Measurements from ENCODE around the gene HSPA9. TPM values are rescaled to one million over a fixed set of nuclear protein-coding genes. Genes with fewer than 3 reads are reported as not detected.

The HSPA9 gene
- total and polyA plus RNA-seq, 9 of the 15 experiments (the other 6 are each of a cell fraction or from before 2014, with no cell fraction given) = 195 to 583 (median 514) TPM

DNA sequence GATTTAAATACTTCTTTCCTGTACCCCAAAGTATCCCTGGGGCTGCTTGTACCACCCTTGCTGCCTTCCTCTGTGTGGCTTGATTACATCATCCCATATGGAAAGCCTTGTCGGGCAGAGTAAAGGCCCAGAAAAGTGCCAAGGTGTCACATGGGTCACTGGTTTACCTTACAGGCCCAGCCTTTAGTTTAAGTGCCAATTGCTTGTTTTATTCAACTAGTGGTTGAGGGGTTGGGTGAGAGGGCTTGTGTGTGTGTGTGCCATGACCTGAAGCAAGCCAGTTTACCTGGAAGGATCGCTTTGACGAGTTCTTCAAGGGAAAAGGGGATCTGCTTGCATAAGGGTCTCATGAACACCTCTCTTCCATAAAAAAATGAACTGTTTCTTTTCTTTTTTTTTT, 7.8 kb upstream of the HSPA9 start:
- H3K9me3 ChIP-seq (replicated peaks; ENCODE audit: control insufficient read depth, insufficient read depth, low read depth, low read length) = no peaks in the 10 kb centered on the region
- no peaks in the 10 kb centered on the region for H3K9me1 ChIP-seq (ENCODE audit: control insufficient read depth, insufficient read depth, low read length)
- no TSS peak for BruUV-seq (replicated peaks)
- no peak overlapping the region for H2AFZ ChIP-seq (ENCODE audit: low read depth, low read length)
- no peak overlapping the region for H3K4me3 ChIP-seq
- WGBS (ENCODE audit: insufficient coverage, low coverage, missing lambda C conversion rate) = 42% methylated on average over 3 of the region's 3 CpGs
- ATAC-seq = no peak
- TF ChIP-seq, protein P1, sequence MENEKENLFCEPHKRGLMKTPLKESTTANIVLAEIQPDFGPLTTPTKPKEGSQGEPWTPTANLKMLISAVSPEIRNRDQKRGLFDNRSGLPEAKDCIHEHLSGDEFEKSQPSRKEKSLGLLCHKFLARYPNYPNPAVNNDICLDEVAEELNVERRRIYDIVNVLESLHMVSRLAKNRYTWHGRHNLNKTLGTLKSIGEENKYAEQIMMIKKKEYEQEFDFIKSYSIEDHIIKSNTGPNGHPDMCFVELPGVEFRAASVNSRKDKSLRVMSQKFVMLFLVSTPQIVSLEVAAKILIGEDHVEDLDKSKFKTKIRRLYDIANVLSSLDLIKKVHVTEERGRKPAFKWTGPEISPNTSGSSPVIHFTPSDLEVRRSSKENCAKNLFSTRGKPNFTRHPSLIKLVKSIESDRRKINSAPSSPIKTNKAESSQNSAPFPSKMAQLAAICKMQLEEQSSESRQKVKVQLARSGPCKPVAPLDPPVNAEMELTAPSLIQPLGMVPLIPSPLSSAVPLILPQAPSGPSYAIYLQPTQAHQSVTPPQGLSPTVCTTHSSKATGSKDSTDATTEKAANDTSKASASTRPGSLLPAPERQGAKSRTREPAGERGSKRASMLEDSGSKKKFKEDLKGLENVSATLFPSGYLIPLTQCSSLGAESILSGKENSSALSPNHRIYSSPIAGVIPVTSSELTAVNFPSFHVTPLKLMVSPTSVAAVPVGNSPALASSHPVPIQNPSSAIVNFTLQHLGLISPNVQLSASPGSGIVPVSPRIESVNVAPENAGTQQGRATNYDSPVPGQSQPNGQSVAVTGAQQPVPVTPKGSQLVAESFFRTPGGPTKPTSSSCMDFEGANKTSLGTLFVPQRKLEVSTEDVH (IDR thresholded peaks at IDR 0.05; ENCODE audit: low read depth, partially characterized antibody) = no peak
- no peak for TF ChIP-seq POLR2H (tag; IDR thresholded peaks at IDR 0.05; ENCODE audit: low read depth)
- 0 out of 2 replicates have a peak, but pooled peaks have one; percentile 11 for TF ChIP-seq ATF3 (IDR thresholded peaks at IDR 0.05)
- TF ChIP-seq ATF3 (CRISPR knock-in tag; conservative IDR thresholded peaks at IDR 0.05) = no peak
- no peak for TF ChIP-seq KLF13 (tag; IDR thresholded peaks at IDR 0.05; ENCODE audit: borderline replicate concordance, low read depth)
- TF ChIP-seq NCOA6 (IDR thresholded peaks at IDR 0.05) = no peak
- TF ChIP-seq TEAD4 (IDR thresholded peaks at IDR 0.05; ENCODE audit: low read length) = no peak
- no peak for TF ChIP-seq TEAD4 (CRISPR knock-in tag; IDR thresholded peaks at IDR 0.05; ENCODE audit: borderline replicate concordance)
- no peak for TF ChIP-seq ZBTB33 (CRISPR knock-in tag; IDR thresholded peaks at IDR 0.05)
- no peak for TF ChIP-seq SIN3A (IDR thresholded peaks at IDR 0.05; ENCODE audit: borderline replicate concordance in 2 of 2, control insufficient read depth in 1 of 2, low read depth in 2 of 2, low read length in 2 of 2)
- no peak overlapping the region for H3K9ac ChIP-seq (ENCODE audit: insufficient read depth in 1 of 2, low read depth in 2 of 2, low read length in 2 of 2)
- ChIA-PET CTCF (ENCODE audit: low intra/inter-chr PET ratio) (no interaction called here), POLR2A (interaction anchor here (0.6 kb wide), 1 partner anchor 24 kb away, joined by 3 read pairs; no protein-coding TSS in a partner anchor)
- no peaks in the 10 kb centered on the region for H4K20me1 ChIP-seq (replicated peaks; ENCODE audit: control insufficient read depth, insufficient read depth, low read length)
- no peak for FAIRE-seq
- intact Hi-C loops (cut with micrococcal nuclease) (no loop called here), in situ Hi-C loops (cut with MboI) (loop anchor here (10.0 kb wide), 1 partner anchor 682 kb away; no protein-coding TSS in a partner anchor)
- no peak overlapping the region for H3K27ac ChIP-seq (ENCODE audit: extremely low read depth, low read depth, low read length)
- no peak overlapping the region for H3K4me2 ChIP-seq (ENCODE audit: insufficient read depth, low read length)
- H3K4me1 ChIP-seq (replicated peaks in 1 of 2; ENCODE audit: control insufficient read depth in 2 of 2, insufficient read depth in 2 of 2, low read length in 2 of 2) = no peaks in the 10 kb centered on the region; a peak in 1 of 5 replicates
- DNase-seq (ENCODE audit: extremely low read depth in 1 of 4, low spot score in 3 of 4) = no peak
- H3K36me3 ChIP-seq (ENCODE audit: control insufficient read depth, insufficient read depth, low read length) = no peaks in the 10 kb centered on the region
- H3K79me2 ChIP-seq (ENCODE audit: control insufficient read depth, insufficient read depth, low read length) = no peaks in the 10 kb centered on the region
- peaks cover 0 to 7% of the 10 kb centered on the region in 2 experiments; a peak in 1 of 5 replicates for H3K27me3 ChIP-seq (ENCODE audit: control insufficient read depth in 2 of 2, insufficient read depth in 2 of 2, low read length in 2 of 2)

All from K562 (cell line).